Measurements from ENCODE around the gene RNASEH1. TPM values are rescaled to one million over a fixed set of nuclear protein-coding genes. Genes with fewer than 3 reads are reported as not detected.
A peak's percentile ranks its signal among the peaks of the same experiment; 100 is the strongest.

Gene RNASEH1
- 68.2 and 71.5 TPM in 2 replicates for total RNA-seq (2014; rRNA removed; shearing (Covaris generic))

GRCh38 chr2:3558205-3559014, at the start of gene RNASEH1:
Gene RNASEH1, minus strand, starts transcription at chr2:3558333. Its CDS starts 73 bp downstream, at chr2:3558260.
- peak; percentile 99 for DNase-seq (ENCODE audit: low read depth)

- no peak for DNase-seq (ENCODE audit: low read depth)
These were observed 48.5 kb upstream of the RNASEH1 start for GRCh38 chr2:3606370-3607201.

- DNase-seq (ENCODE audit: low read depth): no peak
These were observed 47.9 kb upstream of the RNASEH1 start for GRCh38 chr2:3606028-3606369.

GRCh38 chr2:3604991-3605961, 47.1 kb upstream of the RNASEH1 start:
- peak; percentile 71 for DNase-seq (ENCODE audit: low read depth)

- DNase-seq (ENCODE audit: low read depth): no peak
These were observed 46.2 kb upstream of the RNASEH1 start for GRCh38 chr2:3604207-3604877.

- no peak for DNase-seq (ENCODE audit: low read depth)
These were observed 45.5 kb upstream of the RNASEH1 start for GRCh38 chr2:3603536-3604206.

GRCh38 chr2:3602553-3603339, 44.6 kb upstream of the RNASEH1 start:
- DNase-seq (ENCODE audit: low read depth): no peak

GRCh38 chr2:3601561-3602271, 43.6 kb upstream of the RNASEH1 start:
- DNase-seq (ENCODE audit: low read depth): no peak

GRCh38 chr2:3600256-3600855, 42.2 kb upstream of the RNASEH1 start:
- DNase-seq (ENCODE audit: low read depth): no peak

GRCh38 chr2:3598912-3599854, 41.0 kb upstream of the RNASEH1 start:
- DNase-seq (ENCODE audit: low read depth): no peak

- no peak for DNase-seq (ENCODE audit: low read depth)
These were observed 40.2 kb upstream of the RNASEH1 start for GRCh38 chr2:3598197-3598910.

- DNase-seq (ENCODE audit: low read depth): no peak
These were observed 39.4 kb upstream of the RNASEH1 start for GRCh38 chr2:3597567-3597966.

- DNase-seq (ENCODE audit: low read depth): no peak
These were observed 38.8 kb upstream of the RNASEH1 start for GRCh38 chr2:3596901-3597417.

GRCh38 chr2:3595985-3596384, 37.9 kb upstream of the RNASEH1 start:
- DNase-seq (ENCODE audit: low read depth): no peak

- DNase-seq (ENCODE audit: low read depth): no peak
These were observed 37.3 kb upstream of the RNASEH1 start for GRCh38 chr2:3595404-3595803.

GRCh38 chr2:3594493-3595281, 36.6 kb upstream of the RNASEH1 start, which contains the start of gene COLEC11:
Gene COLEC11, plus strand, starts transcription at chr2:3595112. Its CDS starts 9,229 bp downstream, at chr2:3604341.
- DNase-seq (ENCODE audit: low read depth): no peak

All from Daoy (cell line).